ENCODE data around the gene C1orf216. TPM values are rescaled to one million over a fixed set of nuclear protein-coding genes. Genes with fewer than 3 reads are reported as not detected.

C1orf216 gene
- total and polyA plus RNA-seq, 2 of the 8 experiments (the other 6 are each of a cell fraction or from before 2014, with no cell fraction given), result 7.5 to 10.8 TPM

DNA sequence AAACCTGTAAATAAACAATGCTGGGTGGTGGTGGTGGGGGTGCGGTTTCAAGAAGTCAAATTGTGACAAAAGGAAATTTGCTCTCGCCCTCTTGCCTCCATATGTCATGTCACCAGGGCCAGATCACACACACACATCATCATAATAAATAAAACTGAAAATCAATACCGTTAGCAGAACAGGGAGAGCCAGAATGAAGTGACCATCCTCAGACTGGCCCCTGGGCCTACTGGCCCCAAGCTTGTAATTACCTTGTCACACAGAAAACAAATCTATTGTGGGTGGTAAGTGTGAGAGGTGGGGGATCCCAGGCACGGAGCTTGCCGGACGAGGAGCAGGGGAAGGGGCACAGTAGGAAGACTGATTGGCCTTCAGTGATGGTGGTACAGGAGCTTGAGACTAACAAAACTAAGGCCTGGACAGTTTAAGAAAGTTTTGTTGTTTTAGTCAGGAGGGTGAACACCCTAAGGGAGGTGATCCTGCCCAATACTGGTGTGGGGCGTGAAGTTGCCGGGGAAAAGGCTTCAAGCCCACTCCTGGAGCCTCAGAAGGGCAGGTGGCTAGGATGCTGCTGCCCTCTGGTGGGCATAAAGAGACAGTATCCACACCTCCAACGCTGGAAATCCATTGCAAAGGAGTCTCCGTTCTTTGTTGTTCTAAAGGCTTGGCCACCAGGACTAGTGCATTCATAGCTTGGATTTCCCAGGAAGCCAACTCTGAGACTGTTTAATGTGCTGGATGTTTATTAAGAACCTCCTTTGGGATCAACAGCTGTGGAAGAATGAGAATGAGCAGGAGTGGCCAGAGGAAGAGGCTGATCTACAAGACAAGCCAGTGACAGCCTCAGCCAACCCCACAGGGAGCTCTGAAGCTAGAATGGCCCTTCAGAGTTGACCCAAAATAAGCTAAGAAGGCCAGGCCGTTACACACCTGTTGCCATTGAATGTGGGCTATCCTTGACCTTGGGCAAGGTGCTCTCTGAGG lies 8.1 kb upstream of the C1orf216 start:
- no peak overlapping the region for H2BK12ac ChIP-seq (ENCODE audit: low read depth, low read length)
- no peak overlapping the region for H3K4ac ChIP-seq (replicated peaks; ENCODE audit: insufficient read length, low read depth, low read length)
- no peak overlapping the region for H4K8ac ChIP-seq (ENCODE audit: extremely low read depth, insufficient read depth, low read length)
- H3K14ac ChIP-seq (ENCODE audit: insufficient read length), result no peak overlapping the region
- DNase-seq (ENCODE audit: low read depth in 1 of 2, low spot score in 2 of 2), result peak in 1 of 2 experiments; percentile 69
- H2BK15ac ChIP-seq (ENCODE audit: low read length), result no peak overlapping the region
- H3K23me2 ChIP-seq (ENCODE audit: low read depth, low read length), result no peaks in the 10 kb centered on the region
- H3K4me1 ChIP-seq (replicated peaks in 1 of 4; ENCODE audit: control insufficient read depth in 3 of 4, insufficient read depth in 4 of 4, low read length in 3 of 4), result peaks cover 0 to 6% (median 3%) of the 10 kb centered on the region in 4 experiments; a peak in 4 of 7 replicates
- no peaks in the 10 kb centered on the region for H3K79me2 ChIP-seq (ENCODE audit: control insufficient read depth in 1 of 2, insufficient read depth in 2 of 2, low read length in 2 of 2)
- ChIA-PET POLR2A (ENCODE audit: partially characterized antibody) (interaction anchor here (0.6 to 1.9 kb wide), 8 partner anchors 16 to 164 kb away, joined by 3 to 7 read pairs (median 4); partner anchors contain the start of genes CLSPN and TFAP2E), CTCF (ENCODE audit: partially characterized antibody) (interaction anchor here (0.6 to 10.2 kb wide), 66 partner anchors 9 to 1112 kb away, joined by 3 to 122 read pairs (median 4); partner anchors contain the start of genes AGO1, C1orf216, CLSPN and TFAP2E)
- no peak overlapping the region for H2AK5ac ChIP-seq (ENCODE audit: low read depth, low read length)
- H4K5ac ChIP-seq (ENCODE audit: insufficient read length, low read depth, low read length), result no peak overlapping the region
- WGBS, 2 experiments (ENCODE audit: extremely low coverage in 1 of 2, insufficient coverage in 1 of 2, insufficient read length in 1 of 2, insufficient replicate concordance in 2 of 2, low coverage in 1 of 2, low lambda C conversion rate in 2 of 2, missing lambda C conversion rate in 1 of 2), result 72% methylated on average over 11 of the region's 11 CpGs; no CpG with 5 or more reads in 1 of the 2 experiments
- H3K23ac ChIP-seq (ENCODE audit: insufficient read length), result no peak overlapping the region
- no peak overlapping the region for H3K9ac ChIP-seq (replicated peaks in 1 of 4; ENCODE audit: extremely low read depth in 1 of 4, low read depth in 3 of 4, low read length in 3 of 4)
- H3K4me3 ChIP-seq (ENCODE audit: extremely low read depth in 1 of 4, insufficient read depth in 2 of 4, low read depth in 3 of 4, low read length in 4 of 4), result no peak overlapping the region
- no peak overlapping the region for H2BK20ac ChIP-seq (ENCODE audit: low read length)
- no peak overlapping the region for H3K18ac ChIP-seq (ENCODE audit: extremely low read depth, low read length)
- no peaks in the 10 kb centered on the region for H3K27me3 ChIP-seq (replicated peaks in 1 of 4; ENCODE audit: control insufficient read depth in 3 of 4, extremely low read depth in 1 of 4, insufficient read depth in 3 of 4, low read length in 3 of 4)
- peak; percentile 79 for FAIRE-seq
- H3K79me1 ChIP-seq (ENCODE audit: low read depth, low read length), result no peaks in the 10 kb centered on the region
- H3K9me3 ChIP-seq (ENCODE audit: insufficient read depth in 2 of 2, low read depth in 1 of 2, low read length in 1 of 2), result no peaks in the 10 kb centered on the region
- H2BK5ac ChIP-seq (ENCODE audit: low read depth, low read length), result peak overlapping the region; percentile 27; the same call in 1 of the 2 replicates
- peaks cover 0 to 2% of the 10 kb centered on the region in 2 experiments for H4K20me1 ChIP-seq (replicated peaks in 1 of 2; ENCODE audit: control insufficient read depth in 1 of 2, insufficient read depth in 2 of 2, low read length in 2 of 2)
- no peak overlapping the region for H2BK120ac ChIP-seq (replicated peaks; ENCODE audit: low read depth, low read length)
- H4K91ac ChIP-seq (replicated peaks; ENCODE audit: insufficient read length, low read length), result no peak overlapping the region
- no peak overlapping the region for H3K4me2 ChIP-seq (ENCODE audit: insufficient read depth in 1 of 2, low read depth in 2 of 2, low read length in 2 of 2)
- no peak overlapping the region for H3K27ac ChIP-seq (ENCODE audit: low read depth, low read length)
- no peak overlapping the region for H3K56ac ChIP-seq (replicated peaks; ENCODE audit: insufficient read length, low read depth, low read length)
- no peaks in the 10 kb centered on the region for H3K36me3 ChIP-seq (ENCODE audit: control insufficient read depth in 2 of 4, insufficient read depth in 4 of 4, low read length in 3 of 4)
- H2AFZ ChIP-seq (ENCODE audit: low read length), result no peak overlapping the region
- TF ChIP-seq MAFK (IDR thresholded peaks at IDR 0.05; ENCODE audit: low read depth, low read length) (no peak), SP2 (IDR thresholded peaks at IDR 0.05; ENCODE audit: low read length) (no peak), CREB1 (IDR thresholded peaks at IDR 0.05) (no peak), CBX8 (IDR thresholded peaks at IDR 0.05; ENCODE audit: borderline replicate concordance, low read depth, low read length) (no peak), BCL11A (IDR thresholded peaks at IDR 0.05; ENCODE audit: low read depth in 2 of 2, low read length in 2 of 2) (no peak), KDM1A (IDR thresholded peaks at IDR 0.05; ENCODE audit: borderline replicate concordance, low read length) (no peak), FOSL1 (IDR thresholded peaks at IDR 0.05; ENCODE audit: insufficient read depth, low read depth, low read length) (no peak), GABPA (IDR thresholded peaks at IDR 0.05; ENCODE audit: borderline replicate concordance, insufficient read depth, low read length) (0 out of 2 replicates have a peak, but pooled peaks have one; percentile 57)
- TF ChIP-seq, protein P1, sequence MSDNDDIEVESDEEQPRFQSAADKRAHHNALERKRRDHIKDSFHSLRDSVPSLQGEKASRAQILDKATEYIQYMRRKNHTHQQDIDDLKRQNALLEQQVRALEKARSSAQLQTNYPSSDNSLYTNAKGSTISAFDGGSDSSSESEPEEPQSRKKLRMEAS (IDR thresholded peaks at IDR 0.05), result no peak
- TF ChIP-seq, protein P2, sequence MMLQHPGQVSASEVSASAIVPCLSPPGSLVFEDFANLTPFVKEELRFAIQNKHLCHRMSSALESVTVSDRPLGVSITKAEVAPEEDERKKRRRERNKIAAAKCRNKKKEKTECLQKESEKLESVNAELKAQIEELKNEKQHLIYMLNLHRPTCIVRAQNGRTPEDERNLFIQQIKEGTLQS (IDR thresholded peaks at IDR 0.05; ENCODE audit: insufficient read depth, low read depth, low read length), result 0 out of 2 replicates have a peak, but pooled peaks have one; percentile 15
